Epidermal melanocyte (primary cell): Measurements from ENCODE around the gene ILK.

Experiments
- DNase-seq: peaks from one replicate; pipeline ENCODE4 v3.0.0; 2011; ENCODE audit warnings: low spot score; ENCODE audit not compliant: insufficient read length

The ILK gene

GRCh38 chr11:6619004-6619745, 15.6 kb downstream of the ILK start, which contains the start of gene TPP1:
TPP1 (minus strand) TSS chr11:6619422; CDS start chr11:6619400, 22 bp downstream.
- DNase-seq: peak; percentile 100

GRCh38 chr11:6620636-6621035, 17.1 kb downstream of the ILK start:
- no peak for DNase-seq

- no peak for DNase-seq
These were observed 18.2 kb downstream of the ILK start for GRCh38 chr11:6621711-6622211.

GRCh38 chr11:6622261-6623171, 18.9 kb downstream of the ILK start:
- no peak for DNase-seq

- peak; percentile 90 for DNase-seq
These were observed 20.1 kb downstream of the ILK start for GRCh38 chr11:6623391-6624363.

- DNase-seq: no peak
These were observed 21.7 kb downstream of the ILK start for GRCh38 chr11:6625156-6625831.

- no peak for DNase-seq
These were observed 22.4 kb downstream of the ILK start for GRCh38 chr11:6625832-6626420.

- DNase-seq: no peak
These were observed 23.6 kb downstream of the ILK start for GRCh38 chr11:6626971-6627761.

- DNase-seq: no peak
These were observed 24.2 kb downstream of the ILK start for GRCh38 chr11:6627762-6628241.

GRCh38 chr11:6628526-6628925, 25.0 kb downstream of the ILK start:
- no peak for DNase-seq

- no peak for DNase-seq
These were observed 26.0 kb downstream of the ILK start for GRCh38 chr11:6629573-6629891.

- DNase-seq: no peak
These were observed 26.5 kb downstream of the ILK start for GRCh38 chr11:6629892-6630631.

GRCh38 chr11:6630632-6631291, 27.2 kb downstream of the ILK start:
- DNase-seq: no peak

GRCh38 chr11:6631361-6631890, 27.9 kb downstream of the ILK start:
- no peak for DNase-seq

- no peak for DNase-seq
These were observed 28.8 kb downstream of the ILK start for GRCh38 chr11:6632116-6633073.
